ENCODE data around the gene RPL10. TPM values are rescaled to one million over a fixed set of nuclear protein-coding genes. Genes with fewer than 3 reads are reported as not detected.

Gene RPL10
- total and polyA plus RNA-seq, 2 of the 13 experiments (the other 11 are each of a cell fraction or from before 2014, with no cell fraction given) = 2,381 to 4,713 TPM

DNA sequence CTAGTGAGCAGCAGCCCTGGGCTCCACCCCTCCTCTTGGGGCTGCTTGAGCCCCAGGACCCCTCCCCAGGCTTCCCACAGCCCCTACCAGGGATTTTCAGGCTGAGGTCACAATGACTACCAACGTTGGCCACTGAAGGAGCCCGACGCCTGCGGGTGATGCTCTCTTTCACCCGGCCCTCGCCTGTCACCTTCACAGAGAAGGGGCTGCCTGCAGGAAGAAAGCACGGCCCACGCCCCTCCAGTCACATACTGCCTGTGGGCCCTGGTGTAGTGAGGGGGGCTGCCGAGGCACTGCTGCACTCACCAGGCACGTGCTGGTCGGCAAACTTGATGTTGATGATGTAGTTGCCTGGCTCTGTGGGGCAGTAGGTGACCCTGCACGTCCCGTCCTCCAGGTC, 45.7 kb upstream of the RPL10 start:
- in situ Hi-C loops (cut with HindIII; ENCODE audit: extremely low pct_ligation_motif_present, low pct_unique_long_range_greater_than_20kb) = no loop called here
- no peak for FAIRE-seq

More for the DNA sequence above, 45.7 kb upstream of the RPL10 start:
- peaks cover 11 to 33% of the 10 kb centered on the region in 2 experiments; a peak in 4 of 5 replicates for H3K36me3 ChIP-seq (replicated peaks in 1 of 2; ENCODE audit: control insufficient read depth in 1 of 2, insufficient read depth in 2 of 2, low read length in 2 of 2)
- no peaks in the 10 kb centered on the region for H3K27me3 ChIP-seq (ENCODE audit: control insufficient read depth in 1 of 2, insufficient read depth in 2 of 2, low read length in 2 of 2)
- DNase-seq (ENCODE audit: low spot score) (no peak), ATAC-seq (no peak)
- TF ChIP-seq TCF7L2 (IDR thresholded peaks at IDR 0.05; ENCODE audit: low read depth, low read length) (no peak), RARG (CRISPR knock-in tag; IDR thresholded peaks at IDR 0.05; ENCODE audit: low read depth) (no peak), YY1 (IDR thresholded peaks at IDR 0.05; ENCODE audit: insufficient read depth, insufficient replicate concordance, low read depth, low read length) (no peak), KAT2B (IDR thresholded peaks at IDR 0.05; ENCODE audit: borderline replicate concordance, low read depth, low read length) (no peak), RFXAP (CRISPR knock-in tag; IDR thresholded peaks at IDR 0.05; ENCODE audit: borderline replicate concordance) (no peak), NPAS2 (CRISPR knock-in tag; IDR thresholded peaks at IDR 0.05; ENCODE audit: borderline replicate concordance) (no peak), MEIS1 (CRISPR knock-in tag; IDR thresholded peaks at IDR 0.05; ENCODE audit: borderline replicate concordance) (no peak), ZNF512B (CRISPR knock-in tag; IDR thresholded peaks at IDR 0.05; ENCODE audit: borderline replicate concordance) (no peak), IRF2 (CRISPR knock-in tag; IDR thresholded peaks at IDR 0.05) (no peak), KDM3A (CRISPR knock-in tag; IDR thresholded peaks at IDR 0.05; ENCODE audit: low read depth) (no peak), NRL (CRISPR knock-in tag; IDR thresholded peaks at IDR 0.05; ENCODE audit: borderline replicate concordance) (no peak), FOXJ3 (CRISPR knock-in tag; IDR thresholded peaks at IDR 0.05; ENCODE audit: borderline replicate concordance) (no peak), PHF5A (CRISPR knock-in tag; IDR thresholded peaks at IDR 0.05; ENCODE audit: low read depth, unreplicated experiment) (no peak), MLLT10 (CRISPR knock-in tag; IDR thresholded peaks at IDR 0.05) (no peak)
- TF ChIP-seq, protein P1, sequence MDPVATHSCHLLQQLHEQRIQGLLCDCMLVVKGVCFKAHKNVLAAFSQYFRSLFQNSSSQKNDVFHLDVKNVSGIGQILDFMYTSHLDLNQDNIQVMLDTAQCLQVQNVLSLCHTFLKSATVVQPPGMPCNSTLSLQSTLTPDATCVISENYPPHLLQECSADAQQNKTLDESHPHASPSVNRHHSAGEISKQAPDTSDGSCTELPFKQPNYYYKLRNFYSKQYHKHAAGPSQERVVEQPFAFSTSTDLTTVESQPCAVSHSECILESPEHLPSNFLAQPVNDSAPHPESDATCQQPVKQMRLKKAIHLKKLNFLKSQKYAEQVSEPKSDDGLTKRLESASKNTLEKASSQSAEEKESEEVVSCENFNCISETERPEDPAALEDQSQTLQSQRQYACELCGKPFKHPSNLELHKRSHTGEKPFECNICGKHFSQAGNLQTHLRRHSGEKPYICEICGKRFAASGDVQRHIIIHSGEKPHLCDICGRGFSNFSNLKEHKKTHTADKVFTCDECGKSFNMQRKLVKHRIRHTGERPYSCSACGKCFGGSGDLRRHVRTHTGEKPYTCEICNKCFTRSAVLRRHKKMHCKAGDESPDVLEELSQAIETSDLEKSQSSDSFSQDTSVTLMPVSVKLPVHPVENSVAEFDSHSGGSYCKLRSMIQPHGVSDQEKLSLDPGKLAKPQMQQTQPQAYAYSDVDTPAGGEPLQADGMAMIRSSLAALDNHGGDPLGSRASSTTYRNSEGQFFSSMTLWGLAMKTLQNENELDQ (CRISPR knock-in tag; IDR thresholded peaks at IDR 0.05; ENCODE audit: borderline replicate concordance) = no peak
- H3K4me1 ChIP-seq (ENCODE audit: insufficient read depth, low read length) = peaks cover 1% of the 10 kb centered on the region; the same call in 1 of the 2 replicates
- no peaks in the 10 kb centered on the region for H3K9me3 ChIP-seq (ENCODE audit: low read length)
- no peak overlapping the region for H3K27ac ChIP-seq (ENCODE audit: extremely low read length, insufficient read depth, low read length)
- no peak overlapping the region for H3K4me2 ChIP-seq (ENCODE audit: low read depth, low read length)
- no peak overlapping the region for H2AFZ ChIP-seq (ENCODE audit: low read length)
- 100% methylated on average over 1 of the region's 13 CpGs for WGBS (ENCODE audit: low lambda C conversion rate)
- H4K20me1 ChIP-seq (ENCODE audit: insufficient read depth, low read length) = no peaks in the 10 kb centered on the region
- BruUV-seq (replicated peaks) = TSS peak; percentile 49
- POLR2A ChIA-PET = no interaction called here
- intact Hi-C loops (cut with micrococcal nuclease; ENCODE audit: unreplicated experiment) = no loop called here
- CTCF ChIA-PET (ENCODE audit: low intra/inter-chr PET ratio, low total read pairs) = no interaction called here
- no peak overlapping the region for H3K9ac ChIP-seq (ENCODE audit: insufficient read depth, low read depth, low read length)
- no peak overlapping the region for H3K4me3 ChIP-seq (replicated peaks in 1 of 3; ENCODE audit: insufficient read depth in 1 of 3, low read depth in 2 of 3, low read length in 3 of 3)
- H3K79me2 ChIP-seq (ENCODE audit: insufficient read depth, low read length) = no peaks in the 10 kb centered on the region

Data from HepG2 (cell line).